HEK293T (cell line): ENCODE data around the gene KRTAP6-2.

Source experiments
- CTCF ChIA-PET: fragments of 350-600 bp; formaldehyde crosslinking; extraction: SDS; loops from one replicate; lab custom pipeline; 2021; ENCODE audit warnings: antibody characterized with exemption, inconsistent platforms; lab: Yijun Ruan, JAX
- POLR2A ChIA-PET: fragments of 350-600 bp; formaldehyde crosslinking; extraction: SDS; loops from one replicate; lab custom pipeline; 2020; ENCODE audit warnings: antibody characterized with exemption, inconsistent platforms; lab: Yijun Ruan, JAX
- DNase-seq: peaks from one replicate; pipeline ENCODE4 v3.0.0; 2012; ENCODE audit warnings: mixed read lengths; ENCODE audit errors: extremely low spot score
- ARNT ChIP-seq: fragments of 450-650 bp; IDR thresholded peaks from 2 replicates; pipeline ENCODE4 v1.6.1; 2017; ENCODE audit warnings: mild to moderate bottlenecking
- BHLHE40 ChIP-seq: fragments of 450-650 bp; IDR thresholded peaks from 2 replicates; pipeline ENCODE4 v1.6.1; 2016; ENCODE audit warnings: mild to moderate bottlenecking, moderate library complexity, borderline replicate concordance
- CTBP1 ChIP-seq: fragments of 450-650 bp; IDR thresholded peaks from 2 replicates; pipeline ENCODE4 v1.6.1; 2016; ENCODE audit warnings: borderline replicate concordance
- ELF4 ChIP-seq: fragments of 450-650 bp; IDR thresholded peaks from 2 replicates; pipeline ENCODE4 v1.6.1; 2017; ENCODE audit warnings: antibody characterized with exemption
- FOXA1 ChIP-seq: fragments of 450-650 bp; IDR thresholded peaks from 2 replicates; pipeline ENCODE4 v1.6.1; 2016; ENCODE audit warnings: mild to moderate bottlenecking
- FOXK2 ChIP-seq: fragments of 450-650 bp; IDR thresholded peaks from 2 replicates; pipeline ENCODE4 v1.6.1; 2016; ENCODE audit warnings: mild to moderate bottlenecking
- FOXM1 ChIP-seq: fragments of 450-650 bp; IDR thresholded peaks from 2 replicates; pipeline ENCODE4 v1.6.1; 2017; ENCODE audit warnings: mild to moderate bottlenecking, borderline replicate concordance
- HDGF ChIP-seq: fragments of 450-650 bp; IDR thresholded peaks from 2 replicates; pipeline ENCODE4 v1.6.1; 2017; ENCODE audit warnings: antibody characterized with exemption, borderline replicate concordance
- L3MBTL2 ChIP-seq: fragments of 450-650 bp; conservative IDR thresholded peaks from 2 replicates; pipeline ENCODE4 v1.6.1; 2016; ENCODE audit warnings: mild to moderate bottlenecking
- LEF1 ChIP-seq: fragments of 450-650 bp; IDR thresholded peaks from 2 replicates; pipeline ENCODE4 v1.6.1; 2017; ENCODE audit warnings: mild to moderate bottlenecking, borderline replicate concordance
- NFRKB ChIP-seq: fragments of 450-650 bp; IDR thresholded peaks from 2 replicates; pipeline ENCODE4 v1.6.1; 2016; ENCODE audit warnings: mild to moderate bottlenecking, moderate library complexity
- PKNOX1 ChIP-seq: fragments of 450-650 bp; IDR thresholded peaks from 2 replicates; pipeline ENCODE4 v1.6.1; 2016
- SP1 ChIP-seq: fragments of 450-650 bp; IDR thresholded peaks from 2 replicates; pipeline ENCODE4 v1.6.1; 2017
- SUZ12 ChIP-seq: fragments of 450-650 bp; IDR thresholded peaks from 2 replicates; pipeline ENCODE4 v1.6.1; 2016; ENCODE audit warnings: mild to moderate bottlenecking
- TARDBP ChIP-seq: fragments of 450-650 bp; IDR thresholded peaks from 2 replicates; pipeline ENCODE4 v1.6.1; 2016
- ZNF384 ChIP-seq: fragments of 450-650 bp; IDR thresholded peaks from 2 replicates; pipeline ENCODE4 v1.6.1; 2016

Gene KRTAP6-2

DNA sequence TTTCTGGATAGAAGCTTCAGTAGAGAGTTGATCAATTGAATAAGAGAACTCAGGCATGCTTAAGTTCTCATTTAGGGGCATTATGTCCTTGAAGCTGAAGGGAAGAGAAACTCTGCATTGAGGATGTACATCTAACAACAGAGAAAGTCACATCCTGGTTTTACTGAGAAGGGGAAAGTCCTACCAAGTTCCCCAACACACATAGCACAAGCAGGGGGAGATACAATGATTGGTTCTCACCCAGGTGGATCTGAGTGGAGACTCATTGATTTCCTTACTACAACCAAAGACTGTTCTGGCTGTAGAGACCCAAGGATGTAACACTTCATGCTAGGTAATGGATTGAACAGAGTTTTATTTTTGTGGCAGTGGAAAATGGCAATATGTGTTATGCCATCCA, 16.5 kb upstream of the KRTAP6-2 start:
- ChIA-PET POLR2A (no interaction called here), CTCF (no interaction called here)
- DNase-seq: no peak
- no peak for TF ChIP-seq CTBP1
- TF ChIP-seq ELF4: no peak
- no peak for TF ChIP-seq L3MBTL2
- TF ChIP-seq NFRKB: no peak
- TF ChIP-seq PKNOX1: no peak
- TF ChIP-seq TARDBP: no peak
- TF ChIP-seq FOXM1: no peak
- TF ChIP-seq SUZ12: no peak
- no peak for TF ChIP-seq ZNF384
- no peak for TF ChIP-seq ARNT
- TF ChIP-seq FOXK2: no peak
- TF ChIP-seq HDGF: no peak
- no peak for TF ChIP-seq SP1
- no peak for TF ChIP-seq FOXA1
- no peak for TF ChIP-seq BHLHE40
- TF ChIP-seq LEF1: no peak

- ChIA-PET CTCF (no interaction called here), POLR2A (no interaction called here)
- no peak for TF ChIP-seq BHLHE40
- no peak for TF ChIP-seq FOXK2
- no peak for TF ChIP-seq SUZ12
- no peak for TF ChIP-seq SP1
- TF ChIP-seq NFRKB: no peak
- no peak for TF ChIP-seq PKNOX1
- no peak for TF ChIP-seq FOXM1
- no peak for TF ChIP-seq CTBP1
- no peak for TF ChIP-seq FOXA1
- no peak for DNase-seq
Measured at GRCh38 chr21:30613836-30614235, 15.1 kb upstream of the KRTAP6-2 start, which contains the start of gene KRTAP6-1. Gene KRTAP6-1 (minus strand): TSS chr21:30613930. CDS start chr21:30613904, 26 bp downstream.

GRCh38 chr21:30612132-30612531, 13.4 kb upstream of the KRTAP6-2 start:
- DNase-seq: no peak
- TF ChIP-seq SP1 (no peak), FOXA1 (no peak), BHLHE40 (no peak), NFRKB (no peak), L3MBTL2 (no peak), ARNT (no peak), LEF1 (no peak), HDGF (no peak), SUZ12 (no peak), PKNOX1 (no peak), FOXM1 (no peak), ELF4 (no peak), FOXK2 (no peak), ZNF384 (no peak), TARDBP (no peak), CTBP1 (no peak)
- ChIA-PET CTCF (no interaction called here), POLR2A (no interaction called here)

DNA sequence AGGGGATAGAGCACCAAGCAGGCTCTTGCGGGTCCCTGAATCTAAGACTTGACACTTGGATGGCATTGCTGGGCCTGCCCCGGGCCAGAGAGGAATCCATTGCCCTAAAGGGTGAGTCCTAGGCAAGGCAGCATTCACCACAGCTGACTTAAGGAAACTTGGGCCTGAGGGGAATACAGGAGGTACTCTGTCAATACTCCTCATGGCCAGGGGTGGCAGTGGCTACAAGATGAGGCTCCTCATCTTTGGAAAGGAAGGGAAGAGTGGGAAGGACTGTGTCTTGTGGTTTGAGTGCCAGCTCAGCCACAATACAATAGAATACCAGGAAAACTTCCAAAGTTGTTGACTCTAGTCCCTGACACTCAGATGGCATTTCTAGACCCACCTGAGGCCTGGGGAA, 7.3 kb upstream of the KRTAP6-2 start:
- no peak for DNase-seq
- TF ChIP-seq PKNOX1: no peak
- TF ChIP-seq ZNF384: no peak
- TF ChIP-seq SUZ12: no peak
- CTCF ChIA-PET: interaction anchor here (0.9 kb wide), 1 partner anchor 12 kb away, joined by 3 read pairs; no protein-coding TSS in a partner anchor
- POLR2A ChIA-PET: no interaction called here

DNA sequence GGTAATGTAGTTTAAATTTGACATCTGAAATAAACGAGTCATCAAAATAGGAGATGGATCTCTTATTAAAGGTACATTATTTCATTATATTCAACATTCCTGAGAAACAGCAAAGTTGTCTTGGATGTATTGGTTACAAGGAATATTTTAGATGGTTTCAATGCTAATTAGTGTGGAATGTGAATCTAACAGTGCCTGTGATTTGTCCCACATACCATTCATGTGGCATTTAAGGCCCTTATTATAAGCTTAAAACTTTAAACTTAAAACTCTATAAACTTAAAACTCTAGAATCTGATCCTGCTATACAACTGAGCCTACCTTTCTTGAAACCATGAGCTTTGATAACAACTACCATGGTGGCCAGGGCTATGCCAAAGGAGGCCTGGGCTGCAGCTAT, 2.1 kb upstream of the KRTAP6-2 start, which contains the start of gene KRTAP22-1:
Gene KRTAP22-1 (plus strand): TSS at position 301 of the 400 bp plus-strand sequence.
- POLR2A ChIA-PET: no interaction called here
- DNase-seq: no peak
- CTCF ChIA-PET: no interaction called here
- TF ChIP-seq BHLHE40 (no peak), NFRKB (no peak), ZNF384 (no peak), SUZ12 (no peak)

DNA sequence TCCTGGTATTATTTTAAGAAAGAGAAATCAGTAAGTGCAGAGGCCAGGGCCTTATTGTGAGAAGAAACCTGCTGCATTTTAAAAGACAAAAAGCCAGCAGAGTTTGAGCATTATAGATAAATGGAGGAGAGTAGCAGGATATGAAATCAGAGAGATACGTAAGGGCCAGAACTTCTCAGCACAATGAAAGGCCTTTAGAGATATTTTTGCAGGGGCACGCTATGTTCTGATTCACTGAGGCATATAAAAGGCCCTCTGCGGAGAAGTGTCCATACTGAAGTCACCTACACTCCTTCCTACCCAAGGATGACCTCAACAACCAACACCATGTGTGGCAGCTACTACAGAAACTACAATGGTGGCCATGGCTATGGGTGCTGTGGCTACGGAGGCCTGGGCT, 6.6 kb downstream of the KRTAP6-2 start, which contains the start of gene KRTAP6-3:
Gene KRTAP6-3 (plus strand): TSS at position 301 of the 400 bp plus-strand sequence. CDS start 6 bp downstream, at position 307.
- CTCF ChIA-PET: no interaction called here
- DNase-seq: no peak
- TF ChIP-seq SP1 (no peak), BHLHE40 (no peak), TARDBP (no peak), LEF1 (no peak), L3MBTL2 (no peak), CTBP1 (no peak), SUZ12 (no peak), PKNOX1 (no peak), FOXM1 (no peak), FOXK2 (no peak), ARNT (no peak), NFRKB (no peak), FOXA1 (no peak), ZNF384 (no peak), HDGF (no peak), ELF4 (no peak)
- POLR2A ChIA-PET: no interaction called here
